GM12878 (cell line): ENCODE results near the gene USF1. TPM values are rescaled to one million over a fixed set of nuclear protein-coding genes. Genes with fewer than 3 reads are reported as not detected.

Experiments used
- BCL11A ChIP-seq: IDR thresholded peaks from 2 replicates; pipeline ENCODE4 v1.6.1; 2011; ENCODE audit warnings: low read depth, low read length
- BMI1 ChIP-seq: fragments of 450-650 bp; IDR thresholded peaks from 2 replicates; pipeline ENCODE4 v1.6.1; 2016; ENCODE audit warnings: mild to moderate bottlenecking, moderate library complexity, borderline replicate concordance
- CHD2 ChIP-seq: IDR thresholded peaks from 2 replicates; pipeline ENCODE4 v1.6.1; 2011; ENCODE audit warnings: low read depth, low read length, improper control_type of control experiment, borderline replicate concordance
- CREB1 ChIP-seq: IDR thresholded peaks from 2 replicates; pipeline ENCODE4 v1.6.1; 2012; ENCODE audit warnings: low read depth, mild to moderate bottlenecking, inconsistent platforms
- CREM ChIP-seq: IDR thresholded peaks from 2 replicates; pipeline ENCODE4 v1.6.1; 2014; ENCODE audit warnings: antibody characterized with exemption, low read depth
- EP300 ChIP-seq, 2 experiments: fragments of 150-350 bp in 1 of 2; IDR thresholded peaks; 2 replicates each; pipeline ENCODE4 v1.6.1; 2011 to 2012; ENCODE audit warnings: low read depth in 2 of 2, low read length in 2 of 2, borderline replicate concordance in 1 of 2, improper control_type of control experiment in 1 of 2, inconsistent platforms in 1 of 2; ENCODE audit not compliant: control insufficient read depth in 1 of 2
- HCFC1 ChIP-seq: fragments of 150-350 bp; IDR thresholded peaks from 2 replicates; pipeline ENCODE4 v1.6.1; 2014; ENCODE audit warnings: low read length
- NR2F1 ChIP-seq: fragments of 450-650 bp; conservative IDR thresholded peaks from 2 replicates; pipeline ENCODE4 v1.6.1; 2017; ENCODE audit warnings: mild to moderate bottlenecking
- PBX3 ChIP-seq: IDR thresholded peaks from 2 replicates; pipeline ENCODE4 v1.6.1; 2011; ENCODE audit warnings: mild to moderate bottlenecking, low read depth, low read length, moderate library complexity; ENCODE audit not compliant: insufficient replicate concordance
- PML ChIP-seq: IDR thresholded peaks from 2 replicates; pipeline ENCODE4 v1.6.1; 2012; ENCODE audit warnings: low read length, inconsistent platforms
- RBBP5 ChIP-seq: fragments of 200-600 bp; sonication (generic); conservative IDR thresholded peaks from 2 replicates; pipeline ENCODE4 v1.6.1; 2016
- SIN3A ChIP-seq: IDR thresholded peaks from 2 replicates; pipeline ENCODE4 v1.6.1; 2012; ENCODE audit warnings: low read depth, low read length, improper control_type of control experiment
- SKIL ChIP-seq: fragments of 450-650 bp; IDR thresholded peaks from 2 replicates; pipeline ENCODE4 v1.6.1; 2017; ENCODE audit warnings: mild to moderate bottlenecking, low read depth, inconsistent platforms; ENCODE audit not compliant: poor library complexity, severe bottlenecking
- SP1 ChIP-seq: IDR thresholded peaks from one replicate; pipeline ENCODE4 v1.6.1; 2011; ENCODE audit warnings: low read depth, low read length
- SPI1 ChIP-seq: IDR thresholded peaks from 2 replicates; pipeline ENCODE4 v1.6.1; 2011; ENCODE audit warnings: low read depth, mild to moderate bottlenecking, low read length, moderate library complexity, borderline replicate concordance; ENCODE audit not compliant: insufficient read depth
- STAT3 ChIP-seq: IDR thresholded peaks from 2 replicates; pipeline ENCODE4 v1.6.1; 2011; ENCODE audit warnings: low read depth, low read length, improper control_type of control experiment
- USF2 ChIP-seq: IDR thresholded peaks from 2 replicates; pipeline ENCODE4 v1.6.1; 2011; ENCODE audit warnings: low read depth, low read length, improper control_type of control experiment, borderline replicate concordance
- YBX1 ChIP-seq: fragments of 450-650 bp; IDR thresholded peaks from 2 replicates; pipeline ENCODE4 v1.6.1; 2016; ENCODE audit warnings: antibody characterized with exemption
- ZNF24 ChIP-seq: fragments of 450-650 bp; IDR thresholded peaks from 2 replicates; pipeline ENCODE4 v1.6.1; 2017; ENCODE audit warnings: antibody characterized with exemption, mild to moderate bottlenecking
- ZNF592 ChIP-seq: fragments of 450-650 bp; IDR thresholded peaks from 2 replicates; pipeline ENCODE4 v1.6.1; 2017; ENCODE audit warnings: mild to moderate bottlenecking, moderate library complexity
- polyA plus RNA-seq, 11 experiments: library from polyadenylated mRNA; depleted of rRNA in 4 of 11; unstranded in 6 of 11; stranded (reverse) in 5 of 11; fragments of >200 nt; fragmentation: Nextera tagmentation in 4 of 11; fragmentation: Illumina TruSeq in 1 of 11; extraction: Ambion mirVana in 4 of 11; extraction: Trizol in 1 of 11; gene quantifications; 1 replicate in 1 of 11; 2 replicates in 10 of 11; pipeline versions ENCODE4 v1.2.1 to v1.2.3, GENCODE V29; 2011 to 2016; ENCODE audit warnings: inconsistent platforms in 2 of 11, missing spikeins in 2 of 11, low read depth in 1 of 11
- total RNA-seq, 4 experiments: library from RNA; depleted of rRNA in 3 of 4; stranded (reverse); fragments of >200 nt in 3 of 4; fragmentation: Illumina TruSeq in 1 of 4; extraction: Trizol in 1 of 4; gene quantifications; 2 replicates each; pipeline versions ENCODE4 v1.2.1 to v1.2.3, GENCODE V29; 2013 to 2021

The USF1 gene
- total and polyA plus RNA-seq, 10 of the 15 experiments (the other 5 are each of a cell fraction or from before 2014, with no cell fraction given) = 9.4 to 92.1 (median 53.5) TPM

GRCh38 chr1:161013488-161014230 lies 32.1 kb downstream of the USF1 start (continued):
- TF ChIP-seq ZNF592 (no peak), BCL11A (0 out of 2 replicates have a peak, but pooled peaks have one; percentile 24), SIN3A (peak; percentile 39; the same call in 1 of the 2 replicates), YBX1 (no peak), PBX3 (peak; percentile 62), SPI1 (peak; percentile 71), CREB1 (peak; percentile 74), STAT3 (no peak), CREM (peak; percentile 60), NR2F1 (peak; percentile 62), HCFC1 (0 out of 2 replicates have a peak, but pooled peaks have one; percentile 22), EP300 (IDR thresholded peaks at IDR 0.05; ENCODE audit: borderline replicate concordance in 1 of 2, control insufficient read depth in 1 of 2, low read depth in 2 of 2, low read length in 2 of 2) (peak in 1 of 2 experiments; percentile 39; a peak in 1 of 4 replicates), USF2 (no peak), SKIL (peak; percentile 25), ZNF24 (no peak), CHD2 (peak; percentile 67; the same call in 1 of the 2 replicates), RBBP5 (0 out of 2 replicates have a peak, but pooled peaks have one; percentile 57), PML (peak; percentile 62; the same call in 1 of the 2 replicates), BMI1 (no peak), SP1 (peak; percentile 57)
